MM.1S (cell line): ENCODE results near the gene EOLA2.
"Not testable (repeated sequence)": the region's sequence is repeated elsewhere in the genome, so short reads cannot be mapped to it uniquely, and the experiment has no call there.

Source experiments
- CTCF ChIP-seq: fragments of 300-600 bp; sonication (generic); IDR thresholded peaks from 2 replicates; pipeline ENCODE4 v1.5.1; 2016; ENCODE audit warnings: antibody characterized with exemption, low read length, mixed read lengths
- EZH2 ChIP-seq: fragments of 300-600 bp; sonication (generic); optimal IDR thresholded peaks from 2 replicates; pipeline ENCODE3; 2017; ENCODE audit warnings: low read depth, mild to moderate bottlenecking, antibody characterized with exemption, low read length, mixed read lengths
- EZH2phosphoT487 ChIP-seq: fragments of 300-600 bp; sonication (generic); IDR thresholded peaks from 2 replicates; pipeline ENCODE4 v1.6.1; 2018; ENCODE audit warnings: antibody characterized with exemption, low read length

GRCh38 chrX:149946932-149947331, 8.6 kb upstream of the EOLA2 start:
- not testable (repeated sequence) for TF ChIP-seq CTCF, EZH2, EZH2phosphoT487
